HG03575 (cell line): ENCODE measurements around the gene RHCE.
"Not testable (repeated sequence)": the region's sequence is repeated elsewhere in the genome, so short reads cannot be mapped to it uniquely, and the experiment has no call there.

ENCODE experiments used
- ATAC-seq: cut with Tn5 transposase; IDR thresholded peaks from one replicate; pipeline ENCODE4 v1.9.1; 2021; ENCODE audit not compliant: unreplicated experiment, insufficient number of reproducible peaks, low FRiP score; ENCODE audit errors: extremely low read depth

The RHCE gene

DNA sequence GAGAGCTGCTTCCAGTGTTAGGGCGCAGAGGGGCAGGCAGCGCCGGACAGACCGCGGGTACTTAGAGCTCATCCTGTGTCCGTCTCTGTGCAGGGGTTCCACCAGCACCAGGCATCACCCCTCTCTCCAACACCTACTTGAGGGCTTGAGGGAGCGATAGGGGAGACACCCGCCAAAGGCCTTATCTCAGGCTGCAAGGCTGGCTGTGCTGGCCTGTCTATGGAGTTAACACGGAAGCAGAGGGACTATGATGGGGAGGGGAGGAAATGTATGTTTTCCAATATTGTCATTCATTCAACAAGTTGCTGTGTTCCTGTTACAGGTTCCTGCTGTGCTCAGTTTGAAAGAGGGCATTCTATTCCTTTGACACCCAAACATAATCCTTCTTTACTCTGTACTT lies at the start of gene RHCE:
Gene RHCE (minus strand): TSS at position 111 of the 400 bp plus-strand sequence. CDS start 39 bp downstream, at position 72.
- not testable (repeated sequence) for ATAC-seq

- ATAC-seq: no peak
These were observed 48.6 kb upstream of the RHCE start for GRCh38 chr1:25469177-25469576.

- ATAC-seq: no peak
These were observed 47.4 kb upstream of the RHCE start for GRCh38 chr1:25468033-25468432.

- no peak for ATAC-seq
These were observed 47.0 kb upstream of the RHCE start for GRCh38 chr1:25467616-25468015.

GRCh38 chr1:25467193-25467592 lies 46.6 kb upstream of the RHCE start:
- no peak for ATAC-seq

DNA sequence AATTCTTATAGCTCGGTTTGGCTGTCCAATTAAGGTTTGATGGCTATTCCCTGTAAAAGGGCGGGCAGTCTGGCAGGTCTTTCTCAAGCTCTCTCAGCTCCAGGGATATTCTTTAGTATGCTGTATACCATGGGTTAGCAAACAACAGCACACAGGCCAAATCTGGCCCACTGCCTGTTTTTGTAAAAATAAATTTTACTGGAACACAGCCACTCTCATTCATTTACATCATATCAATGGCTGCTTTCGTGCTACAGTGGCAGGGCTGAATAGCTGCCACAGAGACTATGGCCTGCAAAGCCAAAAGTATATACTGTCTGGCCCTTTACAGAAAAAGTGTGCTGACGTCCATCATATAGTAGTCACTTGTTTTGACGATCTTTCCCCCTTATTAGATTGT lies 42.1 kb upstream of the RHCE start:
- no peak for ATAC-seq

- ATAC-seq: no peak
These were observed 41.2 kb upstream of the RHCE start for GRCh38 chr1:25461849-25462248.

DNA sequence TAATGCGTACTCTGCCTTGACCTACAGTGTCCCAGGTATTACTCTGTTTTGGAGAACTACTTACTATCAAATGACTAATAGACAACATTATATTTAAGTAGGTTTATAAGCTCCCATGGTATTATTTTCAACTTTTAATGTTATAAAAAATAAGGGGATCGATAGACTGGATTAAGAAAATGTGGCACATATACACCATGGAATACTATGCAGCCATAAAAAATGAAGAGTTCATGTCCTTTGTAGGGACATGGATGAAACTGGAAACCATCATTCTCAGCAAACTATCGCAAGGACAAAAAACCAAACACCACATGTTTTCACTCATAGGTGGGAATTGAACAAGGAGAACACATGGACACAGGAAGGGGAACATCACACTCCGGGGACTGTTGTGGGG lies 40.2 kb upstream of the RHCE start:
- ATAC-seq: not testable (repeated sequence)

DNA sequence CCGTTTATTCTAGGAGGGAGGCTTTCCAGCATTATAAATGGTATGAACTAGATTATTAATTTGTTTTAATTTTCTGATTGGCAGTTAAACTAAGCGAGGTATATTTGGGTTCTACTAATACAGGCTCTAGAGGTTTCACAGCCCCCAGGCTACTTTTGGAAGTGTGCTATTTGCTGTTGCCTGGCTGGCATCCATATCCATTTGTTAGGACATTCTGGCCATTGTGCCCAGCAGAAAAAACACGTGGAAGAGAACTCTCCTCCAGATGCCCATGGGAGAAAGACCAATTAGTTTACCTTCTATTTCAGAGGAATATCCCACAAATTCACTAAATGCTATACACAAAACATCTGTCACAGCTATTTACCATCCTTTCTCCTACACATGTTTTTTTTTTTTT lies 39.4 kb upstream of the RHCE start:
- ATAC-seq: no peak

DNA sequence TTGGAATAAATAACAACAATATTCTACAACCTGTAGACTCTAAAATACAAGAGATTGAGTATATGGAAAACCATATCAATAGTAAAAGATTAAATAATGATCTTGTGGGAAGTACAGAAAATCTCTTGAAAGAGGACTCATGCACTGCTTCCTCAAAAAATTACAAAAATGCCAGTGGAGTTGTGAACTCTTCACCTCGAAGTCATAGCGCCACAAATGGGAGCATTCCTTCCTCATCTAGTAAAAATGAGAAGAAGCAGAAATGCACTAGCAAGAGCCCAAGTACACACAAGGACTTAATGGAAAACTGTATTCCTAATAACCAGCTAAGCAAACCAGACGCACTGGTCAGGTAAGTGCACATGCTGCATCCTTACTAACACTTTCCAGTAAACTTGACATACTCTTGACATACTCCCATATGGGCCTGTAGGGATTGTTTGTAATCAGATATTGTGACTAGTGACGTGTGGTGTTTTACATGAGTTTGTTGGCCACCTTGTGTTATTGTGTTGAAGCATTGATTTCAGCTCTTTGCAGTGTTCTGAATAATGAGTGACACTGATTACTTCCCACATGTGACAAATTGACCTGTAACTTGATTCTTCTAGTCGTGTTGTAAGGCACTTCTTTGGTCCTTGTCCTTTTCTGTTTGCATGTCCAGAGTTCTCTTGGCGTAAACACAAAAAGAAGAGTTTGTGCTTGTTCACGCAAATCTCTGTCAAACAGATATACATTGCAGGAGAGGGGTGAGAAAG lies 38.1 kb upstream of the RHCE start:
- no peak for ATAC-seq

GRCh38 chr1:25456502-25456901 lies 35.9 kb upstream of the RHCE start:
- no peak for ATAC-seq

DNA sequence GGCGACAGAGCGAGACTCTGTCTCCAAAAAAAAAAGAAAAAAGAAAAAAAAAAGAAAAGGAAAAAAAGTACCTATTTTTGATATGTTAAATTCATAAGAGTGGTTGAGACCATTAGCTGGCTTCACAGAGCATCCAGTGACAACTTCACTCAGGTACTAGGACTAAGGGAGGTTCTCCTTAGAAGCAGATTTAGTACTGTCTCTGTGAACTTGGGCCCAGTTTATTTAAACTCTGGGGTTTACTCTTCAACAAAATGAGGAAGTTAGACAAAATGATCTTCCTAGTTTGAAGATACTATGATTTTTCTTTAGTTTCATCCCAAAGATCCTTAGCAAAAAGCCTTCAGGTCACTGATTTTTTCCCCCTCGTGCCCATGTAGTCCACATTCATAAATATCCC lies 31.3 kb upstream of the RHCE start:
- no peak for ATAC-seq

DNA sequence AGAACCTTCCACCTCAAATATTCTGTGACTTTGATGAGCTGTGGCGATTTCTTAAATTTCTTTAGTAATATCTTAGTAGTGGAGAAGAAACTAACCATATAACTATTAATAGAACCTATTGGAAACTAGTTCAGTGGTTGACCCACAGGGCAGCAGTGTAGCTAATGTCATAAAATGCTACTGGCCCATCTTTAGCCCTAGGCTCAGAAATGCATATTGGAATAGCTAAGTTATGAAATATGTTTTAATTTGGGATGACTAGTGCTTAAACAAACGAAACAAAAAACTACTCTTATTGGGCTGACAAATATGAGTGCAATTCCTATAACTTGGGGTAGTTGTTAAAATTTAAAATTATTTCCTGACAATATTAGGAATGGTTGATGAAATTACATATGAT lies 30.3 kb upstream of the RHCE start:
- ATAC-seq: no peak

DNA sequence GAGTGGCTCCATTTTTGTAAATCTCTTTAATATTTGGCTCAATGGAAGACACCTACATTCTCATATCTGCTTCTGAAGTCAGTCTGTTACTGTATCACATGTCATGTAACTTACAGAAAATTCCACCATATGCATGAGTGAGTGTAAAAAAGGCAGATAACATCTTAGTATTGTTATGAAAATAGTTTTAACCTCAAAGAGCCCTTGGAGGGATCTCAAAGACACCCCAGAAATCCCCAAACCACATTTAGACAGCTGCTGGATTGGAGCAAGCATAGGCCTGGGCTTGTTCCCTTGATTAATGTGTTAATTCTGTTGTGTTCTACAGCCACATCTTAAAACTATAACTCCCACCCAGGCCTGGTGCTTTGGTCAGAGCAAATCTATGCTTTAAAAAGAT lies 26.9 kb upstream of the RHCE start:
- no peak for ATAC-seq

- no peak for ATAC-seq
These were observed 25.4 kb upstream of the RHCE start for GRCh38 chr1:25445993-25446538.

GRCh38 chr1:25444604-25445003 lies 24.0 kb upstream of the RHCE start:
- ATAC-seq: not testable (repeated sequence)

GRCh38 chr1:25443030-25443699 lies 22.5 kb upstream of the RHCE start:
- ATAC-seq: no peak

DNA sequence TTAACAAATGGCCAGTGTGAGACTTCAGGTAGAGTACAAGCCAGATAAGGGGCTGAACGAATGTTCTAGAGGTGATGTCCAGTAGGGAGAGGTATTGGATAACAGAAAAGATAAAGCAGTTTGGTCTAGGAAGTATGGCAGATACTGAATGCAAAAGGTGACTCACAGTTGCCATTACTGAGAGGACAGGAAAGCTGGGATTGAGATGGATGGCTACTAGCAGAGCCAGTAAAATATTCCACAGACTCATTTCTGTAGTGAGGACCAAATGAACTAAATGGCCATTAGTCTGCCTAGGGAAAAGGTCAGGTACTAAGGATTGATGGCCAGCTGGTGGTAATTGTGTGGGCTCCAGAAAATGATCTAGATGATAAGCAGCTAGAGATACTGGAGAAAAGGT lies 21.6 kb upstream of the RHCE start:
- ATAC-seq: no peak

- no peak for ATAC-seq
These were observed 18.7 kb upstream of the RHCE start for GRCh38 chr1:25439287-25439686.

DNA sequence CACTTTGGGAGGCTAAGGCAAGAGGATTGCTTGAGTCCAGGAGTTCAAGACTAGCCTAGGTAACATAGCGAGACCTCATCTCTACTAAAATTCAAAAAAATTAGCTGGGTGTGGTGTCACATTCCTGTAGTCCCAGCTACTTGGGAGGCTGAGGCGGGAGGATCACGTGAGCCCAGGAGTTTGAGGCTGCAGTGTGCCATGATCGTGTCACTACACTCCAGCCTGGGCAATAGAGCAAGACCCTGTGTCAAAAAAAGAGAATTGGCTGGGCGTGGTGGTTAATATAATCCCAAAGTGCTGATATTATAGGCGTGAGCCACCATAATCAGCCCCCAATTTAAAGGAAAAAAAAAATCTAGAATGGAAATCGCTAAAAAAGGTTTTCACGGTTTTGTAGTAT lies 17.0 kb upstream of the RHCE start:
- ATAC-seq: no peak
